Thymus (tissue), 14 donors: ENCODE results near the gene ODF2L. TPM values are rescaled to one million over a fixed set of nuclear protein-coding genes. Genes with fewer than 3 reads are reported as not detected.

Experiments used
- DNase-seq, 9 donors: peaks; one replicate each; pipeline ENCODE4 v3.0.0-alpha.2; 2013; ENCODE audit warnings: low spot score in 9 of 9, low read depth in 6 of 9, missing footprints in 1 of 9
- H3K27ac ChIP-seq, 2 donors: one replicate each; pipeline ENCODE4 v1.5.1; 2013; ENCODE audit warnings: control low read depth in 1 of 2, low read depth in 1 of 2, low read length in 1 of 2, mild to moderate bottlenecking in 1 of 2, moderate library complexity in 1 of 2
- H3K27me3 ChIP-seq, 2 donors: one replicate each; pipeline ENCODE4 v1.5.1; 2013; ENCODE audit warnings: low read length in 1 of 2; ENCODE audit not compliant: control insufficient read depth in 2 of 2, insufficient read depth in 1 of 2
- H3K36me3 ChIP-seq, 2 donors: one replicate each; pipeline ENCODE4 v1.5.1; 2013; ENCODE audit warnings: low read length in 1 of 2, mild to moderate bottlenecking in 1 of 2, moderate library complexity in 1 of 2; ENCODE audit not compliant: control insufficient read depth in 2 of 2, insufficient read depth in 2 of 2
- H3K4me1 ChIP-seq, 2 donors: one replicate each; pipeline ENCODE4 v1.5.1; 2013; ENCODE audit warnings: low read length in 2 of 2; ENCODE audit not compliant: control insufficient read depth in 2 of 2, insufficient read depth in 2 of 2
- H3K4me3 ChIP-seq, 2 donors: one replicate each; pipeline ENCODE4 v1.5.1; 2013; ENCODE audit warnings: low read length in 2 of 2, control low read depth in 1 of 2, mild to moderate bottlenecking in 1 of 2
- H3K9me3 ChIP-seq, 2 donors: one replicate each; pipeline ENCODE4 v1.5.1; 2013; ENCODE audit warnings: low read length in 1 of 2, mild to moderate bottlenecking in 1 of 2; ENCODE audit not compliant: control insufficient read depth in 2 of 2, insufficient read depth in 1 of 2
- WGBS: extraction: QIAGEN DNeasy Blood & Tissue Kit; methylation state at CpG from one replicate; pipeline ENCODE4 v1.1.7; 2013; 5-methylcytosine and 5-hydroxymethylcytosine counted together
- long read RNA-seq, 10 donors: transcript quantifications; one replicate each; lab custom pipeline, GENCODE V29; 2026
- polyA plus RNA-seq: library from polyadenylated mRNA; stranded (reverse); fragments of 200-250 nt; gene quantifications from one replicate; pipeline ENCODE4 v1.2.3, GENCODE V29; 2013
- total RNA-seq: library from RNA; stranded (reverse); fragments of 120-200 nt; gene quantifications from one replicate; pipeline ENCODE4 v1.2.4, GENCODE V29; 2013
- donor health status: healthy.

The ODF2L gene, protein sequence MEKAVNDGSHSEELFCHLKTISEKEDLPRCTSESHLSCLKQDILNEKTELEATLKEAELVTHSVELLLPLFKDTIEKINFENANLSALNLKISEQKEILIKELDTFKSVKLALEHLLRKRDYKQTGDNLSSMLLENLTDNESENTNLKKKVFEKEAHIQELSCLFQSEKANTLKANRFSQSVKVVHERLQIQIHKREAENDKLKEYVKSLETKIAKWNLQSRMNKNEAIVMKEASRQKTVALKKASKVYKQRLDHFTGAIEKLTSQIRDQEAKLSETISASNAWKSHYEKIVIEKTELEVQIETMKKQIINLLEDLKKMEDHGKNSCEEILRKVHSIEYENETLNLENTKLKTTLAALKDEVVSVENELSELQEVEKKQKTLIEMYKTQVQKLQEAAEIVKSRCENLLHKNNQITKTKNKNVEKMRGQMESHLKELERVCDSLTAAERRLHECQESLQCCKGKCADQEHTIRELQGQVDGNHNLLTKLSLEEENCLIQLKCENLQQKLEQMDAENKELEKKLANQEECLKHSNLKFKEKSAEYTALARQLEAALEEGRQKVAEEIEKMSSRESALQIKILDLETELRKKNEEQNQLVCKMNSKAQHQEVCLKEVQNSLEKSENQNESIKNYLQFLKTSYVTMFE
- total RNA-seq (38.8 TPM), polyA plus RNA-seq (131 TPM)
- long read RNA-seq, donor 1, partial matches to known transcripts: 0 of 4 reads
- long read RNA-seq, donor 1, other reads (novel, unspliced or antisense): 0 of 4 reads
- long read RNA-seq, donor 2, transcript ODF2L-213 (2 exons, 1,650 nt): major isoform, 12 of 15 reads
- long read RNA-seq, donor 2, partial matches to known transcripts: 0 of 15 reads
- long read RNA-seq, donor 2, other reads (novel, unspliced or antisense): 0 of 15 reads
- long read RNA-seq, donor 3, transcript ODF2L-213 (2 exons, 1,650 nt): major isoform, 18 of 22 reads
- long read RNA-seq, donor 3, partial matches to known transcripts: 0 of 22 reads
- long read RNA-seq, donor 3, other reads (novel, unspliced or antisense): 0 of 22 reads
- long read RNA-seq, donor 4, partial matches to known transcripts: 5 of 11 reads
- long read RNA-seq, donor 4, other reads (novel, unspliced or antisense): 0 of 11 reads
- long read RNA-seq, donor 5, partial matches to known transcripts: 6 of 17 reads
- long read RNA-seq, donor 5, other reads (novel, unspliced or antisense): 0 of 17 reads
- long read RNA-seq, donor 6, partial matches to known transcripts: 0 of 3 reads
- long read RNA-seq, donor 6, other reads (novel, unspliced or antisense): 0 of 3 reads
- long read RNA-seq, donor 7, transcript ODF2L-213 (2 exons, 1,650 nt): major isoform, 6 of 6 reads
- long read RNA-seq, donor 7, partial matches to known transcripts: 0 of 6 reads
- long read RNA-seq, donor 7, other reads (novel, unspliced or antisense): 0 of 6 reads
- long read RNA-seq, donor 8, partial matches to known transcripts: 0 of 3 reads
- long read RNA-seq, donor 8, other reads (novel, unspliced or antisense): 0 of 3 reads
- long read RNA-seq, donor 9, transcript ODF2L-213 (2 exons, 1,650 nt): major isoform, 5 of 7 reads
- long read RNA-seq, donor 9, partial matches to known transcripts: 0 of 7 reads
- long read RNA-seq, donor 9, other reads (novel, unspliced or antisense): 0 of 7 reads
- long read RNA-seq, donor 10, transcript ODF2L-213 (2 exons, 1,650 nt): major isoform, 8 of 9 reads
- long read RNA-seq, donor 10, partial matches to known transcripts: 0 of 9 reads
- long read RNA-seq, donor 10, other reads (novel, unspliced or antisense): 0 of 9 reads

GRCh38 chr1:86395751-86396497, at the start of gene ODF2L:
TSS of gene ODF2L (minus strand) at chr1:86396323. CDS start at chr1:86387027, 9,296 bp downstream.
- H3K27me3 ChIP-seq: no peaks in the 10 kb centered on the region
- peaks cover 8 to 16% of the 10 kb centered on the region in 2 donors for H3K4me1 ChIP-seq
- peak in 8 of 9 donors; percentile 65 to 93 (median 83) for DNase-seq
- under 1% methylated on average over 56 of the region's 56 CpGs for WGBS
- H3K36me3 ChIP-seq: no peaks in the 10 kb centered on the region
- peak within 1 kb of the TSS; percentile 97 to 99 for H3K4me3 ChIP-seq
- H3K27ac ChIP-seq: peak within 1 kb of the TSS; percentile 95 to 98
- H3K9me3 ChIP-seq: peaks cover 0 to 3% of the 10 kb centered on the region in 2 donors

DNA sequence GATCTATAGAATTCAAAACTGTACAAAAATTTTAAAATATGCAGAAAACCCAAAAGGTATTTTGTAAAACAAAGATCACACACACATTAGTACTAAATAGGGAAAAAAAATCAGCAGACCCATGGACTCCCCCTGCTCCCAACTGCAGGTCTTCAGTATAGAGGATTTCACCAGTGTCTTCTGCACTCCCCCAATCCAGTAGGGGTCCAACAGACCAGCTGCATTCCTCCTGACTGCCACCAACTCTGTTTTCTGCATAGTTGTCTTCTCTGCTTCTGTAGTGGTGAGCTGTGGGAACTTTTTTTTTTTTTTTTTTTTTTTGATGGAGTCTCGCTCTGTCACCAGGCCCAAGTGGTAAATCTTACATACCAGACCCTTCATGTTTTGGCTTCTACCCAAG, 49.8 kb upstream of the ODF2L start:
- Histone ChIP-seq H3K27ac (no peak overlapping the region), H3K9me3 (no peaks in the 10 kb centered on the region), H3K27me3 (no peaks in the 10 kb centered on the region), H3K4me1 (peaks cover 6 to 19% of the 10 kb centered on the region in 2 donors), H3K36me3 (no peaks in the 10 kb centered on the region), H3K4me3 (no peak overlapping the region)
- 42% methylated on average over 1 of the region's 1 CpG for WGBS
- DNase-seq: peak in 2 of 9 donors; percentile 17 to 46

GRCh38 chr1:86441997-86442396, 45.9 kb upstream of the ODF2L start:
- WGBS: 98% methylated on average over 1 of the region's 1 CpG
- Histone ChIP-seq H3K36me3 (no peaks in the 10 kb centered on the region), H3K27ac (no peak overlapping the region), H3K27me3 (no peaks in the 10 kb centered on the region), H3K4me3 (no peak overlapping the region), H3K9me3 (no peaks in the 10 kb centered on the region), H3K4me1 (peaks cover 6 to 19% of the 10 kb centered on the region in 2 donors)
- no peak for DNase-seq

- Histone ChIP-seq H3K4me3 (no peak overlapping the region), H3K9me3 (no peaks in the 10 kb centered on the region), H3K27ac (peak overlapping the region in 1 of 2 donors; percentile 32), H3K4me1 (peaks cover 6 to 19% of the 10 kb centered on the region in 2 donors), H3K27me3 (no peaks in the 10 kb centered on the region), H3K36me3 (no peaks in the 10 kb centered on the region)
- 7% methylated on average over 2 of the region's 2 CpGs for WGBS
- DNase-seq: peak; percentile 46 to 93 (median 76)
Measured at GRCh38 chr1:86441581-86441980, 45.5 kb upstream of the ODF2L start.

- H3K4me1 ChIP-seq: peaks cover 0 to under 1% of the 10 kb centered on the region in 2 donors
- H3K9me3 ChIP-seq: no peaks in the 10 kb centered on the region
- no peak for DNase-seq
- H3K36me3 ChIP-seq: no peaks in the 10 kb centered on the region
- WGBS: 73% methylated on average over 2 of the region's 2 CpGs
- no peak overlapping the region for H3K4me3 ChIP-seq
- H3K27me3 ChIP-seq: no peaks in the 10 kb centered on the region
- no peak overlapping the region for H3K27ac ChIP-seq
Measured at GRCh38 chr1:86436041-86436440, 39.9 kb upstream of the ODF2L start.

GRCh38 chr1:86435327-86435726, 39.2 kb upstream of the ODF2L start:
- DNase-seq: no peak
- Histone ChIP-seq H3K4me1 (no peaks in the 10 kb centered on the region), H3K27ac (no peak overlapping the region), H3K27me3 (no peaks in the 10 kb centered on the region), H3K36me3 (no peaks in the 10 kb centered on the region), H3K4me3 (no peak overlapping the region), H3K9me3 (no peaks in the 10 kb centered on the region)
- 45% methylated on average over 2 of the region's 2 CpGs for WGBS

DNA sequence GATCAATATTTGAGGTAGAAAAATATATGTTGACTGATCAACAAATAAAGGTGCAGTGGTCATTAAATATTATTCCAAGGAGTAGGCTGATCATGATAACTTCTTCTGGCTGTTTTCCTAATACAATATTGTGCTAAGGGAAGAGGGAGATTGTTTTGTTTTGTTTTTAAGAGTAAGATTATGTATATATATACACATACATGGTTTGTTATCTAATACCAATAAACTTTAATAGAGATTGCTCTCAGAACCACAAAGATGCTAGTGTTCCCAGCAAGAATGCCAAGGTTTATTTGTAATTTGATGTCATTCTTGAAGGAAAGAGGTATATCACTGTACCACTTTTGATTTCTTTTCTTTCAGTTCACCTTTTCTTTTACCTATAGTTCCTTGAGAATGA, 37.9 kb upstream of the ODF2L start:
- H3K36me3 ChIP-seq: no peaks in the 10 kb centered on the region
- no peaks in the 10 kb centered on the region for H3K27me3 ChIP-seq
- no peak overlapping the region for H3K4me3 ChIP-seq
- DNase-seq: no peak
- peaks cover 3 to 8% of the 10 kb centered on the region in 2 donors for H3K4me1 ChIP-seq
- H3K9me3 ChIP-seq: no peaks in the 10 kb centered on the region
- no peak overlapping the region for H3K27ac ChIP-seq
